Gastroesophageal sphincter (tissue), 3 donors: ENCODE measurements around the gene MEP1B.

ENCODE experiments used
- EP300 ChIP-seq: sonication (generic); formaldehyde crosslinking; IDR thresholded peaks from one replicate; pipeline ENCODE4 v1.6.1; 2017; ENCODE audit warnings: antibody characterized with exemption, mild to moderate bottlenecking
- POLR2A ChIP-seq, 2 donors: fragments of 450-650 bp; IDR thresholded peaks; one replicate each; pipeline ENCODE4 v1.6.1; 2017; ENCODE audit warnings: antibody characterized with exemption in 2 of 2, mild to moderate bottlenecking in 2 of 2, moderate library complexity in 1 of 2
- POLR2AphosphoS5 ChIP-seq: sonication (generic); formaldehyde crosslinking; IDR thresholded peaks from one replicate; pipeline ENCODE4 v1.6.1; 2017; ENCODE audit warnings: antibody characterized with exemption
- TF ChIP-seq, protein P1 (sequence below), 4 experiments: fragments of 200-600 bp in 2 of 4; fragments of 450-650 bp in 2 of 4; sonication (generic) in 1 of 4; IDR thresholded peaks; one replicate each; pipeline ENCODE4 v1.5.1; 2017 to 2019; ENCODE audit warnings: antibody characterized with exemption in 4 of 4, mild to moderate bottlenecking in 2 of 4, moderate library complexity in 2 of 4

GRCh38 chr18:32183503-32183902, 6.3 kb upstream of the MEP1B start:
- TF ChIP-seq, protein P1, sequence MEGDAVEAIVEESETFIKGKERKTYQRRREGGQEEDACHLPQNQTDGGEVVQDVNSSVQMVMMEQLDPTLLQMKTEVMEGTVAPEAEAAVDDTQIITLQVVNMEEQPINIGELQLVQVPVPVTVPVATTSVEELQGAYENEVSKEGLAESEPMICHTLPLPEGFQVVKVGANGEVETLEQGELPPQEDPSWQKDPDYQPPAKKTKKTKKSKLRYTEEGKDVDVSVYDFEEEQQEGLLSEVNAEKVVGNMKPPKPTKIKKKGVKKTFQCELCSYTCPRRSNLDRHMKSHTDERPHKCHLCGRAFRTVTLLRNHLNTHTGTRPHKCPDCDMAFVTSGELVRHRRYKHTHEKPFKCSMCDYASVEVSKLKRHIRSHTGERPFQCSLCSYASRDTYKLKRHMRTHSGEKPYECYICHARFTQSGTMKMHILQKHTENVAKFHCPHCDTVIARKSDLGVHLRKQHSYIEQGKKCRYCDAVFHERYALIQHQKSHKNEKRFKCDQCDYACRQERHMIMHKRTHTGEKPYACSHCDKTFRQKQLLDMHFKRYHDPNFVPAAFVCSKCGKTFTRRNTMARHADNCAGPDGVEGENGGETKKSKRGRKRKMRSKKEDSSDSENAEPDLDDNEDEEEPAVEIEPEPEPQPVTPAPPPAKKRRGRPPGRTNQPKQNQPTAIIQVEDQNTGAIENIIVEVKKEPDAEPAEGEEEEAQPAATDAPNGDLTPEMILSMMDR (IDR thresholded peaks at IDR 0.05) = no peak
- no peak for TF ChIP-seq EP300
- TF ChIP-seq POLR2AphosphoS5 = no peak
- TF ChIP-seq POLR2A (IDR thresholded peaks at IDR 0.05) = no peak
